Vagina (tissue), 2 donors: ENCODE results near the gene CBX8.

Experiments
- POLR2A ChIP-seq, 2 donors: fragments of 450-650 bp; IDR thresholded peaks; one replicate each; pipeline ENCODE4 v1.6.1; 2017; ENCODE audit warnings: antibody characterized with exemption in 2 of 2, mild to moderate bottlenecking in 2 of 2, moderate library complexity in 2 of 2
- TF ChIP-seq, protein P1 (sequence below), 3 experiments: fragments of 450-650 bp in 2 of 3; fragments of 200-600 bp in 1 of 3; sonication (generic) in 1 of 3; IDR thresholded peaks; one replicate each; pipeline ENCODE4 v1.5.1; 2017 to 2019; ENCODE audit warnings: antibody characterized with exemption in 3 of 3, mild to moderate bottlenecking in 2 of 3, moderate library complexity in 2 of 3

- TF ChIP-seq, protein P1, sequence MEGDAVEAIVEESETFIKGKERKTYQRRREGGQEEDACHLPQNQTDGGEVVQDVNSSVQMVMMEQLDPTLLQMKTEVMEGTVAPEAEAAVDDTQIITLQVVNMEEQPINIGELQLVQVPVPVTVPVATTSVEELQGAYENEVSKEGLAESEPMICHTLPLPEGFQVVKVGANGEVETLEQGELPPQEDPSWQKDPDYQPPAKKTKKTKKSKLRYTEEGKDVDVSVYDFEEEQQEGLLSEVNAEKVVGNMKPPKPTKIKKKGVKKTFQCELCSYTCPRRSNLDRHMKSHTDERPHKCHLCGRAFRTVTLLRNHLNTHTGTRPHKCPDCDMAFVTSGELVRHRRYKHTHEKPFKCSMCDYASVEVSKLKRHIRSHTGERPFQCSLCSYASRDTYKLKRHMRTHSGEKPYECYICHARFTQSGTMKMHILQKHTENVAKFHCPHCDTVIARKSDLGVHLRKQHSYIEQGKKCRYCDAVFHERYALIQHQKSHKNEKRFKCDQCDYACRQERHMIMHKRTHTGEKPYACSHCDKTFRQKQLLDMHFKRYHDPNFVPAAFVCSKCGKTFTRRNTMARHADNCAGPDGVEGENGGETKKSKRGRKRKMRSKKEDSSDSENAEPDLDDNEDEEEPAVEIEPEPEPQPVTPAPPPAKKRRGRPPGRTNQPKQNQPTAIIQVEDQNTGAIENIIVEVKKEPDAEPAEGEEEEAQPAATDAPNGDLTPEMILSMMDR (IDR thresholded peaks at IDR 0.05) = no peak
- TF ChIP-seq POLR2A (IDR thresholded peaks at IDR 0.05) = no peak
Observed at GRCh38 chr17:79757140-79757745, 39.6 kb downstream of the CBX8 start.
